HepG2 (cell line): ENCODE measurements around the gene ADAMTS4. TPM values are rescaled to one million over a fixed set of nuclear protein-coding genes. Genes with fewer than 3 reads are reported as not detected.
A peak's percentile ranks its signal among the peaks of the same experiment; 100 is the strongest.

Experiments used
- CBX2 ChIP-seq, 2 experiments: fragments of 200-600 bp in 1 of 2; sonication (generic); formaldehyde crosslinking in 1 of 2; IDR thresholded peaks; 2 replicates each; pipeline versions ENCODE4 v1.7.0 to v1.8.1; 2018 to 2022; ENCODE audit warnings: low read depth in 2 of 2, low read length in 1 of 2, mild to moderate bottlenecking in 1 of 2, missing genetic modification reagents in 1 of 2
- HDAC2 ChIP-seq: sonication (generic); formaldehyde crosslinking; IDR thresholded peaks from 2 replicates; pipeline ENCODE4 v1.4.0; 2020; ENCODE audit warnings: missing genetic modification reagents
- KAT7 ChIP-seq: IDR thresholded peaks from 2 replicates; pipeline ENCODE4 v1.6.1; 2018; ENCODE audit warnings: borderline replicate concordance, missing compliant biosample characterization
- MIXL1 ChIP-seq: IDR thresholded peaks from 2 replicates; pipeline ENCODE4 v1.6.1; 2016
- NFE2 ChIP-seq: sonication (generic); formaldehyde crosslinking; IDR thresholded peaks from 2 replicates; pipeline ENCODE4 v1.4.0; 2020; ENCODE audit warnings: missing genetic modification reagents
- NR3C1 ChIP-seq: sonication (generic); formaldehyde crosslinking; IDR thresholded peaks from 2 replicates; pipeline ENCODE4 v1.4.0; 2020; ENCODE audit warnings: missing genetic modification reagents
- PRMT3 ChIP-seq: sonication (generic); formaldehyde crosslinking; IDR thresholded peaks from 2 replicates; pipeline ENCODE4 v1.8.1; 2022; ENCODE audit warnings: low read depth, mild to moderate bottlenecking, moderate library complexity, missing genetic modification reagents, borderline replicate concordance
- PTBP1 ChIP-seq: fragments of 200-400 bp; formaldehyde crosslinking; IDR thresholded peaks from 2 replicates; pipeline ENCODE4 v1.6.1; 2018; ENCODE audit warnings: low read length, low read depth; ENCODE audit not compliant: poor library complexity, severe bottlenecking
- RFX5 ChIP-seq: IDR thresholded peaks from 2 replicates; pipeline ENCODE4 v1.6.1; 2011; ENCODE audit warnings: low read depth, low read length, improper control_type of control experiment
- SOX6 ChIP-seq, 2 experiments: fragments of 450-650 bp in 1 of 2; sonication (generic) in 1 of 2; formaldehyde crosslinking in 1 of 2; IDR thresholded peaks; 2 replicates each; pipeline versions ENCODE4 v1.4.0 to v1.6.1; 2017 to 2020; ENCODE audit warnings: antibody characterized with exemption in 1 of 2, mild to moderate bottlenecking in 1 of 2, missing genetic modification reagents in 1 of 2
- SPEN ChIP-seq: sonication (generic); formaldehyde crosslinking; IDR thresholded peaks from 2 replicates; pipeline ENCODE4 v1.5.1; 2020; ENCODE audit warnings: low read depth, mild to moderate bottlenecking, missing genetic modification reagents
- ZNF143 ChIP-seq: sonication (generic); formaldehyde crosslinking; IDR thresholded peaks from 2 replicates; pipeline ENCODE4 v1.4.0; 2020; ENCODE audit warnings: missing genetic modification reagents
- ZNF232 ChIP-seq: sonication (generic); formaldehyde crosslinking; IDR thresholded peaks from 2 replicates; pipeline ENCODE4 v1.4.0; 2020; ENCODE audit warnings: missing genetic modification reagents, borderline replicate concordance
- ZNF432 ChIP-seq: sonication (generic); formaldehyde crosslinking; IDR thresholded peaks from 2 replicates; pipeline ENCODE4 v1.5.0; 2020; ENCODE audit warnings: missing genetic modification reagents, mild to moderate bottlenecking, borderline replicate concordance
- ZNF556 ChIP-seq: sonication (generic); formaldehyde crosslinking; IDR thresholded peaks from 2 replicates; pipeline ENCODE4 v1.4.0; 2020; ENCODE audit warnings: mild to moderate bottlenecking, missing genetic modification reagents, borderline replicate concordance
- ZNF616 ChIP-seq: sonication (generic); formaldehyde crosslinking; IDR thresholded peaks from 2 replicates; pipeline ENCODE4 v1.5.0; 2020; ENCODE audit warnings: low read depth, mild to moderate bottlenecking, missing genetic modification reagents
- ZNF746 ChIP-seq: sonication (generic); formaldehyde crosslinking; IDR thresholded peaks from 2 replicates; pipeline ENCODE4 v1.8.0; 2022; ENCODE audit warnings: mild to moderate bottlenecking, missing genetic modification reagents
- ZNF768 ChIP-seq: sonication (generic); formaldehyde crosslinking; IDR thresholded peaks from 2 replicates; pipeline ENCODE4 v1.4.0; 2020; ENCODE audit warnings: missing genetic modification reagents
- polyA plus RNA-seq, 8 experiments: library from polyadenylated mRNA; depleted of rRNA in 3 of 8; stranded (reverse) in 7 of 8; unstranded in 1 of 8; fragments of >200 nt; fragmentation: Illumina TruSeq in 4 of 8; extraction: Trizol in 4 of 8; gene quantifications; 2 replicates each; pipeline versions ENCODE4 v1.2.1 to v1.2.3, GENCODE V29; 2011 to 2016; ENCODE audit warnings: low read depth in 4 of 8, missing spikeins in 1 of 8, mixed read lengths in 1 of 8; ENCODE audit not compliant: insufficient read depth in 1 of 8
- total RNA-seq, 5 experiments: library from RNA; depleted of rRNA; stranded (reverse); fragments of >200 nt; fragmentation: Illumina TruSeq; extraction: Trizol; gene quantifications; 2 replicates each; pipeline ENCODE4 v1.2.3, GENCODE V29; 2016; ENCODE audit warnings: low read depth in 1 of 5
- TF ChIP-seq, protein P1 (sequence below): sonication (generic); formaldehyde crosslinking; IDR thresholded peaks from 2 replicates; pipeline ENCODE4 v1.4.0; 2020; ENCODE audit warnings: missing genetic modification reagents
- TF ChIP-seq, protein P2 (sequence below): sonication (generic); formaldehyde crosslinking; IDR thresholded peaks from 2 replicates; pipeline ENCODE4 v1.8.1; 2023; ENCODE audit warnings: mild to moderate bottlenecking, inconsistent platforms, moderate library complexity, missing genetic modification reagents, borderline replicate concordance
- TF ChIP-seq, protein P3 (sequence below): sonication (generic); formaldehyde crosslinking; conservative IDR thresholded peaks from 2 replicates; pipeline ENCODE4 v1.8.0; 2022; ENCODE audit warnings: mild to moderate bottlenecking, moderate library complexity, missing genetic modification reagents

ADAMTS4 gene
- total and polyA plus RNA-seq, 2 of the 13 experiments (the other 11 are each of a cell fraction or from before 2014, with no cell fraction given), result 0.51 to 1.7 TPM

DNA sequence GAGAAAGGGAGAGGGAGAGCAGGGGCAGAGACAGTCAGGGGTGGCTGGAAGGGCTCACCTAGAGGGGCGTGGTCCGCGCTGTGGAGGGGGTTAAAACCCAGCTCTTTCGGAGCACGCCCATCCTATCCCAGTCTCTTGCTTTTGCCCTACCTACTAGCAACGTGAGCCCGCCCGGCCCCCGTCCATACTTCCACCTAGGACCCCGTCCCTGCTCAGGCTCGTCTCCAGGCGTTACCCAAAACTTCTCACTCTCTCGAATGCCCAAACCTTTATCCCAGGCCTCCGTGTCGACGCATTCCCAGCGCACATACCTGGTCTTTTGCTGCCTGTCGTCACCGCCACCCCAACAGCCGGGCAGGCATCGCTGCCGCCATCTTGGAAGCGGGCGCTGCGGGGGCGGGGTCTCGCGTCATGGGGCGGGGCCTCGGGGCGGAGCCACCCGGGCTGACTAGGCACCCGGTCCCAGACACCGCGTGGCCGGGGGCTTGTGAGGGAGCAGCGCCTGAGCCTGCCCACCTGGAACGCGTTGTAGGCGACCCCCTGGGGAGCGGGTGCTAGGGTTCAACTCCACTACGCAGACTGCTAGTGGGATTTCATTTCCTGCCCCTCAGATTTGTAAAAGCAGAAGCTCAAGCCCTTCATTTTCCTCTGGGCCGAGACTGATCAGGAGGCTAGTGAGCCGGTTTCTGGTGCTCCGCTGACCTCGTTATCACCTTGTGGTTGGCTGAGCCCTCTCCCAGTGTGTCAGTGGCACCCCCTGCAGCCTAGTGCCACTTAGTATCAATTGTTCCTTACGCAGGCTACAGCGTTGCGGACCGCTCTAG is 21.5 kb downstream of the ADAMTS4 start, which contains the start of gene B4GALT3 (continued):
- TF ChIP-seq, protein P1, sequence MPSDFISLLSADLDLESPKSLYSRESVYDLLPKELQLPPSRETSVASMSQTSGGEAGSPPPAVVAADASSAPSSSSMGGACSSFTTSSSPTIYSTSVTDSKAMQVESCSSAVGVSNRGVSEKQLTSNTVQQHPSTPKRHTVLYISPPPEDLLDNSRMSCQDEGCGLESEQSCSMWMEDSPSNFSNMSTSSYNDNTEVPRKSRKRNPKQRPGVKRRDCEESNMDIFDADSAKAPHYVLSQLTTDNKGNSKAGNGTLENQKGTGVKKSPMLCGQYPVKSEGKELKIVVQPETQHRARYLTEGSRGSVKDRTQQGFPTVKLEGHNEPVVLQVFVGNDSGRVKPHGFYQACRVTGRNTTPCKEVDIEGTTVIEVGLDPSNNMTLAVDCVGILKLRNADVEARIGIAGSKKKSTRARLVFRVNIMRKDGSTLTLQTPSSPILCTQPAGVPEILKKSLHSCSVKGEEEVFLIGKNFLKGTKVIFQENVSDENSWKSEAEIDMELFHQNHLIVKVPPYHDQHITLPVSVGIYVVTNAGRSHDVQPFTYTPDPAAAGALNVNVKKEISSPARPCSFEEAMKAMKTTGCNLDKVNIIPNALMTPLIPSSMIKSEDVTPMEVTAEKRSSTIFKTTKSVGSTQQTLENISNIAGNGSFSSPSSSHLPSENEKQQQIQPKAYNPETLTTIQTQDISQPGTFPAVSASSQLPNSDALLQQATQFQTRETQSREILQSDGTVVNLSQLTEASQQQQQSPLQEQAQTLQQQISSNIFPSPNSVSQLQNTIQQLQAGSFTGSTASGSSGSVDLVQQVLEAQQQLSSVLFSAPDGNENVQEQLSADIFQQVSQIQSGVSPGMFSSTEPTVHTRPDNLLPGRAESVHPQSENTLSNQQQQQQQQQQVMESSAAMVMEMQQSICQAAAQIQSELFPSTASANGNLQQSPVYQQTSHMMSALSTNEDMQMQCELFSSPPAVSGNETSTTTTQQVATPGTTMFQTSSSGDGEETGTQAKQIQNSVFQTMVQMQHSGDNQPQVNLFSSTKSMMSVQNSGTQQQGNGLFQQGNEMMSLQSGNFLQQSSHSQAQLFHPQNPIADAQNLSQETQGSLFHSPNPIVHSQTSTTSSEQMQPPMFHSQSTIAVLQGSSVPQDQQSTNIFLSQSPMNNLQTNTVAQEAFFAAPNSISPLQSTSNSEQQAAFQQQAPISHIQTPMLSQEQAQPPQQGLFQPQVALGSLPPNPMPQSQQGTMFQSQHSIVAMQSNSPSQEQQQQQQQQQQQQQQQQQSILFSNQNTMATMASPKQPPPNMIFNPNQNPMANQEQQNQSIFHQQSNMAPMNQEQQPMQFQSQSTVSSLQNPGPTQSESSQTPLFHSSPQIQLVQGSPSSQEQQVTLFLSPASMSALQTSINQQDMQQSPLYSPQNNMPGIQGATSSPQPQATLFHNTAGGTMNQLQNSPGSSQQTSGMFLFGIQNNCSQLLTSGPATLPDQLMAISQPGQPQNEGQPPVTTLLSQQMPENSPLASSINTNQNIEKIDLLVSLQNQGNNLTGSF (CRISPR knock-in tag), result no peak
- TF ChIP-seq CBX2 (IDR thresholded peaks at IDR 0.05; ENCODE audit: low read depth, low read length) (no peak), CBX2 (CRISPR knock-in tag; IDR thresholded peaks at IDR 0.05; ENCODE audit: low read depth) (no peak), ZNF768 (CRISPR knock-in tag) (no peak; the same call in none of the 2 replicates), KAT7 (CRISPR knock-in tag) (peak; percentile 74; the same call in 1 of the 2 replicates), SOX6 (IDR thresholded peaks at IDR 0.05) (no peak), SOX6 (CRISPR knock-in tag; IDR thresholded peaks at IDR 0.05) (peak; percentile 83), ZNF556 (CRISPR knock-in tag) (peak; percentile 83), ZNF616 (no peak), HDAC2 (CRISPR knock-in tag) (peak; percentile 69; the same call in 1 of the 2 replicates), ZNF746 (CRISPR knock-in tag) (peak; percentile 25; the same call in 1 of the 2 replicates), RFX5 (no peak), NFE2 (no peak), PTBP1 (no peak), ZNF432 (CRISPR knock-in tag) (peak; percentile 53; the same call in 1 of the 2 replicates), ZNF232 (CRISPR knock-in tag) (peak; percentile 68; the same call in 1 of the 2 replicates), MIXL1 (CRISPR knock-in tag) (peak; percentile 39; the same call in 1 of the 2 replicates), PRMT3 (CRISPR knock-in tag) (no peak), SPEN (peak; percentile 68), NR3C1 (CRISPR knock-in tag) (no peak), ZNF143 (CRISPR knock-in tag) (0 out of 2 replicates have a peak, but pooled peaks have one; percentile 53)
- TF ChIP-seq, protein P2, sequence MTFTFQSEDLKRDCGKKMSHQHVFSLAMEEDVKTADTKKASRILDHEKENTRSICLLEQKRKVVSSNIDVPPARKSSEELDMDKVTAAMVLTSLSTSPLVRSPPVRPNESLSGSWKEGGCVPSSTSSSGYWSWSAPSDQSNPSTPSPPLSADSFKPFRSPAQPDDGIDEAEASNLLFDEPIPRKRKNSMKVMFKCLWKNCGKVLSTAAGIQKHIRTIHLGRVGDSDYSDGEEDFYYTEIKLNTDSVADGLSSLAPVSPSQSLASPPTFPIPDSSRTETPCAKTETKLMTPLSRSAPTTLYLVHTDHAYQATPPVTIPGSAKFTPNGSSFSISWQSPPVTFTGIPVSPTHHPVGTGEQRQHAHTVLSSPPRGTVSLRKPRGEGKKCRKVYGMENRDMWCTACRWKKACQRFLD (CRISPR knock-in tag), result 0 out of 2 replicates have a peak, but pooled peaks have one; percentile 8
- TF ChIP-seq, protein P3, sequence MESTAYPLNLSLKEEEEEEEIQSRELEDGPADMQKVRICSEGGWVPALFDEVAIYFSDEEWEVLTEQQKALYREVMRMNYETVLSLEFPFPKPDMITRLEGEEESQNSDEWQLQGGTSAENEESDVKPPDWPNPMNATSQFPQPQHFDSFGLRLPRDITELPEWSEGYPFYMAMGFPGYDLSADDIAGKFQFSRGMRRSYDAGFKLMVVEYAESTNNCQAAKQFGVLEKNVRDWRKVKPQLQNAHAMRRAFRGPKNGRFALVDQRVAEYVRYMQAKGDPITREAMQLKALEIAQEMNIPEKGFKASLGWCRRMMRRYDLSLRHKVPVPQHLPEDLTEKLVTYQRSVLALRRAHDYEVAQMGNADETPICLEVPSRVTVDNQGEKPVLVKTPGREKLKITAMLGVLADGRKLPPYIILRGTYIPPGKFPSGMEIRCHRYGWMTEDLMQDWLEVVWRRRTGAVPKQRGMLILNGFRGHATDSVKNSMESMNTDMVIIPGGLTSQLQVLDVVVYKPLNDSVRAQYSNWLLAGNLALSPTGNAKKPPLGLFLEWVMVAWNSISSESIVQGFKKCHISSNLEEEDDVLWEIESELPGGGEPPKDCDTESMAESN (CRISPR knock-in tag), result no peak
